Uterus (tissue), 4 donors: Measurements from ENCODE around the gene STEAP1. TPM values are rescaled to one million over a fixed set of nuclear protein-coding genes. Genes with fewer than 3 reads are reported as not detected.

Experiments used
- DNase-seq, 2 donors: peaks; one replicate each; pipeline ENCODE4 v3.0.0-alpha.2; 2019 to 2020
- H3K27ac ChIP-seq, 2 donors: fragments of 200-600 bp; sonication (generic); 1 replicate in 1 of 2; 2 replicates in 1 of 2; pipeline ENCODE4 v1.5.1; 2016 to 2018
- H3K27me3 ChIP-seq, 2 donors: fragments of 200-600 bp; sonication (generic); one replicate each; pipeline ENCODE4 v1.5.1; 2018 to 2019; ENCODE audit warnings: control low read depth in 1 of 2
- H3K36me3 ChIP-seq, 2 donors: fragments of 200-600 bp; sonication (generic); one replicate each; pipeline ENCODE4 v1.5.1; 2019; ENCODE audit warnings: control low read depth in 1 of 2
- H3K4me1 ChIP-seq, 2 donors: fragments of 200-600 bp; sonication (generic); one replicate each; pipeline ENCODE4 v1.5.1; 2018 to 2019; ENCODE audit warnings: control low read depth in 1 of 2
- H3K4me3 ChIP-seq, 2 donors: fragments of 200-600 bp; sonication (generic); 1 replicate in 1 of 2; 2 replicates in 1 of 2; pipeline ENCODE4 v1.5.1; 2018 to 2019; ENCODE audit warnings: mild to moderate bottlenecking in 1 of 2
- H3K9me3 ChIP-seq, 2 donors: fragments of 200-600 bp; sonication (generic); one replicate each; pipeline ENCODE4 v1.5.1; 2019; ENCODE audit warnings: control low read depth in 1 of 2
- POLR2A ChIP-seq, 2 donors: fragments of 450-650 bp; IDR thresholded peaks; one replicate each; pipeline ENCODE4 v1.6.1; 2016; ENCODE audit warnings: antibody characterized with exemption in 2 of 2, mild to moderate bottlenecking in 1 of 2, moderate library complexity in 1 of 2
- intact Hi-C: fragments of 100-400 bp; cut with DNase I; formaldehyde crosslinking; loops from one replicate; pipeline ENCODE4 v1.15.1; 2023; ENCODE audit warnings: low total_unique reads
- total RNA-seq, 4 donors: library from RNA; depleted of rRNA in 3 of 4; stranded (reverse); fragments of >200 nt in 3 of 4; gene quantifications; one replicate each; pipeline versions ENCODE4 v1.1.0 to v1.2.4, GENCODE V29; 2014 to 2023
- TF ChIP-seq, protein P1 (sequence below), 4 experiments: fragments of 200-600 bp in 2 of 4; fragments of 450-650 bp in 2 of 4; sonication (generic) in 2 of 4; IDR thresholded peaks; one replicate each; pipeline ENCODE4 v1.5.1; 2016 to 2019; ENCODE audit warnings: antibody characterized with exemption in 4 of 4, mild to moderate bottlenecking in 2 of 4, moderate library complexity in 1 of 4
- donor health status: DM: yes; HTN: yes; CAD: no.

STEAP1 gene
- total RNA-seq, 4 donors from 2014 or later, result 0.77 to 9.4 (median 6.2) TPM

GRCh38 chr7:90211391-90212148 lies 57.3 kb downstream of the STEAP1 start, which contains the start of gene STEAP2:
STEAP2 (plus strand) TSS chr7:90211740; CDS start chr7:90225083, 13,343 bp downstream.
- TF ChIP-seq, protein P1, sequence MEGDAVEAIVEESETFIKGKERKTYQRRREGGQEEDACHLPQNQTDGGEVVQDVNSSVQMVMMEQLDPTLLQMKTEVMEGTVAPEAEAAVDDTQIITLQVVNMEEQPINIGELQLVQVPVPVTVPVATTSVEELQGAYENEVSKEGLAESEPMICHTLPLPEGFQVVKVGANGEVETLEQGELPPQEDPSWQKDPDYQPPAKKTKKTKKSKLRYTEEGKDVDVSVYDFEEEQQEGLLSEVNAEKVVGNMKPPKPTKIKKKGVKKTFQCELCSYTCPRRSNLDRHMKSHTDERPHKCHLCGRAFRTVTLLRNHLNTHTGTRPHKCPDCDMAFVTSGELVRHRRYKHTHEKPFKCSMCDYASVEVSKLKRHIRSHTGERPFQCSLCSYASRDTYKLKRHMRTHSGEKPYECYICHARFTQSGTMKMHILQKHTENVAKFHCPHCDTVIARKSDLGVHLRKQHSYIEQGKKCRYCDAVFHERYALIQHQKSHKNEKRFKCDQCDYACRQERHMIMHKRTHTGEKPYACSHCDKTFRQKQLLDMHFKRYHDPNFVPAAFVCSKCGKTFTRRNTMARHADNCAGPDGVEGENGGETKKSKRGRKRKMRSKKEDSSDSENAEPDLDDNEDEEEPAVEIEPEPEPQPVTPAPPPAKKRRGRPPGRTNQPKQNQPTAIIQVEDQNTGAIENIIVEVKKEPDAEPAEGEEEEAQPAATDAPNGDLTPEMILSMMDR (IDR thresholded peaks at IDR 0.05), result peak; percentile 40 to 86 (median 64)
- TF ChIP-seq POLR2A (IDR thresholded peaks at IDR 0.05), result peak in 1 of 2 donors; percentile 65
- DNase-seq, result peak; percentile 94 to 95
- H3K27me3 ChIP-seq, result no peaks in the 10 kb centered on the region
- no peaks in the 10 kb centered on the region for H3K36me3 ChIP-seq
- peak within 1 kb of the TSS; percentile 77 to 94 for H3K27ac ChIP-seq
- H3K9me3 ChIP-seq, result no peaks in the 10 kb centered on the region
- intact Hi-C loops, result no loop called here
- no peaks in the 10 kb centered on the region for H3K4me1 ChIP-seq
- H3K4me3 ChIP-seq, result peak within 1 kb of the TSS; percentile 36 to 92

DNA sequence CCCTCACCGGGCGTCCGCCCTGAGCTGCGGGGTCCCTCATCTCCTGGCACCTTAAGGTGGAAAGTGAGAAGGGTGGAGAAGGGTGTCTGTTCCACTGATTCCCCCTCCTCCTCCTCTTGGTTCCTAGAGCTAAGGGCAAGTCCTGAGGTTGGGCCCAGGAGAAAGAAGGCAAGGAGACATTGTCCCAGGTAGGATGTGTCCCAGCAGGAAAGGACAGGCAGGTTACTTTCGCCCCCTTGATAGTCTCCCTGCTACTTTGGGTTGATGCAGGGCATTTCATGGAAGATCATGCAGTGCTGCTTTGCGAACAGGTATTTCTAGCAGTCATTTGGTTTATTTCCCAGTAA lies 57.9 kb downstream of the STEAP1 start:
- no peaks in the 10 kb centered on the region for H3K36me3 ChIP-seq
- H3K4me1 ChIP-seq, result no peaks in the 10 kb centered on the region
- DNase-seq, result no peak
- H3K27me3 ChIP-seq, result no peaks in the 10 kb centered on the region
- intact Hi-C loops, result no loop called here
- TF ChIP-seq, protein P1 (IDR thresholded peaks at IDR 0.05), result no peak
- TF ChIP-seq POLR2A (IDR thresholded peaks at IDR 0.05), result no peak
- peak overlapping the region; percentile 36 to 92 for H3K4me3 ChIP-seq
- peak overlapping the region; percentile 77 to 94 for H3K27ac ChIP-seq
- H3K9me3 ChIP-seq, result no peaks in the 10 kb centered on the region

- Histone ChIP-seq H3K27me3 (no peaks in the 10 kb centered on the region), H3K4me1 (no peaks in the 10 kb centered on the region), H3K4me3 (no peak overlapping the region), H3K36me3 (no peaks in the 10 kb centered on the region), H3K9me3 (no peaks in the 10 kb centered on the region), H3K27ac (peak overlapping the region in 1 of 2 donors; percentile 94)
- intact Hi-C loops, result no loop called here
- no peak for DNase-seq
- TF ChIP-seq, protein P1 (IDR thresholded peaks at IDR 0.05), result no peak
- TF ChIP-seq POLR2A (IDR thresholded peaks at IDR 0.05), result no peak
These were observed 59.3 kb downstream of the STEAP1 start for GRCh38 chr7:90213521-90213920.

Other genes with a start within 250 kb of the STEAP1 start
- gene STEAP2, start 57.3 kb downstream of the STEAP1 start, total RNA-seq, result 10 to 100 TPM; 18.0 to 48.2 (median 31.2) TPM
- gene CFAP69, start 90.7 kb downstream of the STEAP1 start, total RNA-seq, result 10 to 100 TPM in 2 of 4 donors, 1 to 10 TPM in 2; 5.9 to 17.4 (median 10.2) TPM
- not detected for gene FAM237B, start 166.8 kb downstream of the STEAP1 start, total RNA-seq
- gene GTPBP10, start 192.2 kb downstream of the STEAP1 start, total RNA-seq, result 10 to 100 TPM; 11.2 to 35.2 (median 19.0) TPM
- gene CLDN12, start 249.0 kb downstream of the STEAP1 start, total RNA-seq, result 10 to 100 TPM in 3 of 4 donors, 1 to 10 TPM in 1; 7.4 to 39.5 (median 23.5) TPM